GM21360 (cell line): Measurements from ENCODE around the gene ABCA4.

Source experiments
- ATAC-seq: cut with Tn5 transposase; IDR thresholded peaks from one replicate; pipeline ENCODE4 v1.9.1; 2021; ENCODE audit warnings: mild to moderate bottlenecking, moderate library complexity; ENCODE audit not compliant: unreplicated experiment

The ABCA4 gene

GRCh38 chr1:94029130-94029993 lies 91.6 kb downstream of the ABCA4 start:
- no peak for ATAC-seq

- no peak for ATAC-seq
These were observed 93.0 kb downstream of the ABCA4 start for GRCh38 chr1:94027721-94028515.

- ATAC-seq: no peak
These were observed 94.1 kb downstream of the ABCA4 start for GRCh38 chr1:94026619-94027380.

- no peak for ATAC-seq
These were observed 95.3 kb downstream of the ABCA4 start for GRCh38 chr1:94025383-94026340.

- no peak for ATAC-seq
These were observed 96.7 kb downstream of the ABCA4 start for GRCh38 chr1:94024104-94024792.

GRCh38 chr1:94022471-94023189 lies 98.3 kb downstream of the ABCA4 start:
- ATAC-seq: no peak

GRCh38 chr1:94020764-94021579 lies 100.0 kb downstream of the ABCA4 start:
- no peak for ATAC-seq

GRCh38 chr1:94019327-94019726 lies 101.6 kb downstream of the ABCA4 start:
- ATAC-seq: no peak

GRCh38 chr1:94017155-94017829 lies 103.7 kb downstream of the ABCA4 start:
- ATAC-seq: no peak

- no peak for ATAC-seq
These were observed 105.5 kb downstream of the ABCA4 start for GRCh38 chr1:94015489-94015817.

- ATAC-seq: no peak
These were observed 106.1 kb downstream of the ABCA4 start for GRCh38 chr1:94014635-94015488.

- no peak for ATAC-seq
These were observed 106.9 kb downstream of the ABCA4 start for GRCh38 chr1:94014087-94014486.

- no peak for ATAC-seq
These were observed 107.5 kb downstream of the ABCA4 start for GRCh38 chr1:94013367-94013878.

- ATAC-seq: no peak
These were observed 108.1 kb downstream of the ABCA4 start for GRCh38 chr1:94012708-94013366.

GRCh38 chr1:94011709-94012595 lies 109.0 kb downstream of the ABCA4 start:
- ATAC-seq: no peak
